Measurements from ENCODE around the gene ZNF407. TPM values are rescaled to one million over a fixed set of nuclear protein-coding genes. Genes with fewer than 3 reads are reported as not detected.

ZNF407 gene
- total and polyA plus RNA-seq, 4 donors: 2.8 to 34.9 (median 9.5) TPM

DNA sequence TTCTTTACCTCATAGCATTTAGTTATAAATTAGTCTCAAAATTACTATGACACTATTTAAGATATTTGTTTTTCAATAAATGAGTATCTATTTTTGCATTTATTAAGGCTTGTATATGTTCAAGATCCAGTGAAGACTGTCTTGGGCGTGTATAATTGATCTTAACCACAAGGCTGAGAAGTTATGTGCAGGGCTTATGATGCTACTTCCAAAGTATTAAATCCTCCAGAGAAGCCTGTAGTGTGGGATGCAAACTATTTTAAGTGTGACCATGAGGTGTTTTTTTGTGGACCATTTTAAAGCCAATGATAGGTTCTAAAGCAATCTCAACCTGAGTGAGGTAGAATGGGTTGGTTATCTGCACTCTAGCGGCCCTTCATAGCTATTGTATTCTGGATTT lies 219.9 kb downstream of the ZNF407 start:
- no peak for ATAC-seq (ENCODE audit: insufficient read depth, low FRiP score)
- TF ChIP-seq, protein P1, sequence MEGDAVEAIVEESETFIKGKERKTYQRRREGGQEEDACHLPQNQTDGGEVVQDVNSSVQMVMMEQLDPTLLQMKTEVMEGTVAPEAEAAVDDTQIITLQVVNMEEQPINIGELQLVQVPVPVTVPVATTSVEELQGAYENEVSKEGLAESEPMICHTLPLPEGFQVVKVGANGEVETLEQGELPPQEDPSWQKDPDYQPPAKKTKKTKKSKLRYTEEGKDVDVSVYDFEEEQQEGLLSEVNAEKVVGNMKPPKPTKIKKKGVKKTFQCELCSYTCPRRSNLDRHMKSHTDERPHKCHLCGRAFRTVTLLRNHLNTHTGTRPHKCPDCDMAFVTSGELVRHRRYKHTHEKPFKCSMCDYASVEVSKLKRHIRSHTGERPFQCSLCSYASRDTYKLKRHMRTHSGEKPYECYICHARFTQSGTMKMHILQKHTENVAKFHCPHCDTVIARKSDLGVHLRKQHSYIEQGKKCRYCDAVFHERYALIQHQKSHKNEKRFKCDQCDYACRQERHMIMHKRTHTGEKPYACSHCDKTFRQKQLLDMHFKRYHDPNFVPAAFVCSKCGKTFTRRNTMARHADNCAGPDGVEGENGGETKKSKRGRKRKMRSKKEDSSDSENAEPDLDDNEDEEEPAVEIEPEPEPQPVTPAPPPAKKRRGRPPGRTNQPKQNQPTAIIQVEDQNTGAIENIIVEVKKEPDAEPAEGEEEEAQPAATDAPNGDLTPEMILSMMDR (IDR thresholded peaks at IDR 0.05; ENCODE audit: control extremely low read depth, extremely low read depth): no peak
- Histone ChIP-seq H3K9me3 (ENCODE audit: control insufficient read depth in 4 of 4, insufficient read depth in 3 of 4, low read length in 3 of 4) (peaks cover 0 to 2% (median 0%) of the 10 kb centered on the region in 4 donors), H3K27me3 (ENCODE audit: control insufficient read depth in 3 of 3, insufficient read depth in 3 of 3, low read length in 2 of 3) (no peaks in the 10 kb centered on the region), H3K9ac (ENCODE audit: insufficient read depth in 1 of 2, low read length in 2 of 2) (no peak overlapping the region), H3K36me3 (ENCODE audit: control insufficient read depth in 4 of 4, insufficient read depth in 4 of 4, low read length in 4 of 4) (peaks cover 0 to 3% (median 0%) of the 10 kb centered on the region in 4 donors), H3K4me3 (no peak overlapping the region), H3K4me1 (ENCODE audit: control insufficient read depth in 5 of 5, insufficient read depth in 5 of 5, low read length in 5 of 5) (peaks cover 0 to 6% (median 0%) of the 10 kb centered on the region in 5 donors), H3K27ac (ENCODE audit: low read depth in 1 of 2, low read length in 1 of 2) (no peak overlapping the region)
- DNase-seq: no peak
- 98 to 99% methylated on average over 2 of the region's 2 CpGs for WGBS, 2 donors

DNA sequence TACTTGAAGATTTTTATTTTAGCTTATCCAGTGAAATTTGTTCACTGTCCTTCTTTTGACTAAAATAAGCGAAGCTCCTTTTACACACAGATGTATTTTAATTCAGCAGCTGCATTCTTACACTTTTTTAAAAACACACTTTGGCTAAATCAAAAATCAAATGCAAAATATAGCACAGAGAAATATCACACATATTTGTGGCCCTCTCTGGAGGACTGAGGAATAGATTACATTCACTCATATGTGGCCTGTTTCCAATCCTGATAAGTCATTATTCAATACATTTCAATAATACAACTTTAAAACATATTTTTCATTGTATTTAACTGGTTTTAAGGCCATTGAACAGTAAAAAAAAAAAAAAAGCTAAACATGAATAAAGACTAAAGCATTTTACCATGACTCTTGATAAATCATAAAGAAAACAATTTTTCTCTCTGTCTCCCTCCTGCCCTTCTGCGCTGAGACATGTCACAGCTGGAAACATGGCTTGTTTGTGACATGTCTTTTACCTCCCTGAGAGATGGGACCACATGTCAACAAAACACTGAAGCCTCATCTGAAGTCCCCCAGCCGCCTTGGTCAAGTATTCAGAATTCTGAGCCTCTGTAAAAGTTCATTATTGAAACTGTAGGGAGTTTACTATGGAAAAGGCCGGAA lies 221.0 kb downstream of the ZNF407 start:
- ATAC-seq (ENCODE audit: insufficient read depth, low FRiP score): no peak
- WGBS, 2 donors: 93 to 96% methylated on average over 4 of the region's 4 CpGs

DNA sequence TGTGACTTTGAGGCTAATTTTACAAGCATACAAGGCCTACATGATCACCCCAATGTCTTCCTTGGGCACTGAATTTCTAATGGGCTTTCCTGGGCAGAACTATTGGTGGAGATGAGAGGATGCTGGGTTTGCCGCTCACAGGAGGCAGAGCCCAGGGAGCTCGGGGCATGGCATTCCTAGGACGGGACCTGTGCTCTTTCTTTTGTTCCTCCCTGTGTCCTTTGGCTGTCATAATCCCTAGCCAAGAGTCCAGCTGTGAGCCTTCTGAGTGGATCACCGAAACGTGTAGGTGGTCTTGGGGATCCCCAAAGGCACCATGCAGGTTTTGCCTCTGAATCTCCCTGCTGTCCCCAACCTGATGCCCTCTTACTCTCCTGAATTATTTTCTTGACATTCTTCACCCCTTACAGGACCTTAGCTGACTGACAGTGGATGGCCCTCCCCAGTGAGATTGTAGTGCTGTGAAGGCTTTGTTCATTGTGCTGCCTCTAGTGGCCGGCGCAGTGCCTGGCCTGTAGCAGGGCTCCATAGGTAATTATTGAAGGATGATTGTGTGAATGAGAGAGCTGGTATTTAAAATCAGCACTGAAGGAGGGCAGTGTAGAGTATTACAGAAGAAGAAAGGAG lies 221.9 kb downstream of the ZNF407 start:
- TF ChIP-seq, protein P1 (IDR thresholded peaks at IDR 0.05; ENCODE audit: control extremely low read depth, extremely low read depth): no peak
- WGBS, 2 donors: 92% methylated on average over 7 of the region's 7 CpGs
- Histone ChIP-seq H3K27ac (ENCODE audit: low read depth in 1 of 2, low read length in 1 of 2) (no peak overlapping the region), H3K27me3 (ENCODE audit: control insufficient read depth in 3 of 3, insufficient read depth in 3 of 3, low read length in 2 of 3) (no peaks in the 10 kb centered on the region), H3K4me1 (ENCODE audit: control insufficient read depth in 5 of 5, insufficient read depth in 5 of 5, low read length in 5 of 5) (peaks cover 0 to 6% (median 0%) of the 10 kb centered on the region in 5 donors), H3K4me3 (no peak overlapping the region), H3K9ac (ENCODE audit: insufficient read depth in 1 of 2, low read length in 2 of 2) (no peak overlapping the region), H3K9me3 (ENCODE audit: control insufficient read depth in 4 of 4, insufficient read depth in 3 of 4, low read length in 3 of 4) (peaks cover 0 to 2% (median 0%) of the 10 kb centered on the region in 4 donors), H3K36me3 (ENCODE audit: control insufficient read depth in 4 of 4, insufficient read depth in 4 of 4, low read length in 4 of 4) (no peaks in the 10 kb centered on the region)
- ATAC-seq (ENCODE audit: insufficient read depth, low FRiP score) (no peak), DNase-seq (no peak)

More for the DNA sequence above, 221.0 kb downstream of the ZNF407 start:
- H3K27ac ChIP-seq (ENCODE audit: low read depth in 1 of 2, low read length in 1 of 2): no peak overlapping the region
- no peak overlapping the region for H3K9ac ChIP-seq (ENCODE audit: insufficient read depth in 1 of 2, low read length in 2 of 2)
- no peak overlapping the region for H3K4me3 ChIP-seq
- DNase-seq: no peak
- TF ChIP-seq, protein P1 (IDR thresholded peaks at IDR 0.05; ENCODE audit: control extremely low read depth, extremely low read depth): no peak
- no peaks in the 10 kb centered on the region for H3K27me3 ChIP-seq (ENCODE audit: control insufficient read depth in 3 of 3, insufficient read depth in 3 of 3, low read length in 2 of 3)
- H3K36me3 ChIP-seq (ENCODE audit: control insufficient read depth in 4 of 4, insufficient read depth in 4 of 4, low read length in 4 of 4): no peaks in the 10 kb centered on the region
- H3K4me1 ChIP-seq (ENCODE audit: control insufficient read depth in 5 of 5, insufficient read depth in 5 of 5, low read length in 5 of 5): peaks cover 0 to 6% (median 0%) of the 10 kb centered on the region in 5 donors
- peaks cover 0 to 2% (median 0%) of the 10 kb centered on the region in 4 donors for H3K9me3 ChIP-seq (ENCODE audit: control insufficient read depth in 4 of 4, insufficient read depth in 3 of 4, low read length in 3 of 4)
